SK-N-SH (cell line): ENCODE results near the gene ZNF592. TPM values are rescaled to one million over a fixed set of nuclear protein-coding genes. Genes with fewer than 3 reads are reported as not detected.

Experiments
- CTCF ChIA-PET: fragments of 300-600, 350-600 bp; formaldehyde crosslinking; extraction: SDS; loops from one replicate; lab custom pipeline; 2021; lab: Yijun Ruan, JAX
- POLR2A ChIA-PET: fragments of 350-600 bp; sonication (Branson Sonifier 250); formaldehyde crosslinking; extraction: SDS; loops from one replicate; lab custom pipeline; 2020; ENCODE audit warnings: antibody characterized with exemption, inconsistent platforms; lab: Yijun Ruan, JAX
- DNase-seq: peaks from one replicate; pipeline ENCODE4 v3.0.0; 2012
- H2AFZ ChIP-seq: fragments of 200-600 bp; sonication (generic); 2 replicates; pipeline ENCODE4 v1.8.1; 2016; ENCODE audit warnings: antibody characterized with exemption, mild to moderate bottlenecking, low read depth
- H3F3A ChIP-seq: fragments of 200-600 bp; sonication (generic); replicated peaks from 2 replicates; pipeline ENCODE3; 2016; ENCODE audit warnings: antibody characterized with exemption, mild to moderate bottlenecking; ENCODE audit not compliant: insufficient read depth
- H3K27ac ChIP-seq, 2 experiments: fragments of 200-500 bp in 1 of 2; fragments of 200-600 bp in 1 of 2; sonication (Bioruptor generic) in 1 of 2; sonication (generic), shearing (Covaris generic) in 1 of 2; 2 replicates each; pipeline versions ENCODE4 v1.5.1 to v1.6.1; 2014 to 2016; ENCODE audit warnings: low read depth in 2 of 2, inconsistent platforms in 1 of 2, low read length in 1 of 2, mild to moderate bottlenecking in 1 of 2, mixed read lengths in 1 of 2
- H3K27me3 ChIP-seq: fragments of 200-600 bp; sonication (generic), shearing (Covaris generic); 2 replicates; pipeline ENCODE4 v1.6.1; 2016; ENCODE audit warnings: mixed run types; ENCODE audit not compliant: insufficient read depth
- H3K36me3 ChIP-seq, 2 experiments: fragments of 200-500 bp in 1 of 2; fragments of 200-600 bp in 1 of 2; sonication (Bioruptor generic) in 1 of 2; sonication (generic) in 1 of 2; replicated peaks in 1 of 2; 2 replicates each; pipeline versions ENCODE3 to v1.5.1; 2014 to 2016; ENCODE audit warnings: low read length in 1 of 2, mild to moderate bottlenecking in 1 of 2; ENCODE audit not compliant: insufficient read depth in 2 of 2, control insufficient read depth in 1 of 2
- H3K4me1 ChIP-seq, 2 experiments: fragments of 200-500 bp in 1 of 2; fragments of 200-600 bp in 1 of 2; sonication (Bioruptor generic) in 1 of 2; sonication (generic), shearing (Covaris generic) in 1 of 2; 2 replicates each; pipeline versions ENCODE4 v1.5.1 to v1.6.1; 2014 to 2016; ENCODE audit warnings: low read depth in 1 of 2, low read length in 1 of 2, mixed run types in 1 of 2; ENCODE audit not compliant: insufficient read depth in 2 of 2, control insufficient read depth in 1 of 2
- H3K4me2 ChIP-seq: fragments of 200-600 bp; sonication (generic), shearing (Covaris generic); 2 replicates; pipeline ENCODE4 v1.6.1; 2017; ENCODE audit warnings: mixed run types
- H3K4me3 ChIP-seq, 2 experiments: fragments of 200-500 bp in 1 of 2; fragments of 200-600 bp in 1 of 2; sonication (Bioruptor generic) in 1 of 2; sonication (generic), shearing (Covaris generic) in 1 of 2; 2 replicates each; pipeline versions ENCODE4 v1.5.1 to v1.8.1; 2014 to 2016; ENCODE audit warnings: low read depth in 2 of 2, inconsistent platforms in 1 of 2, low read length in 1 of 2, mild to moderate bottlenecking in 1 of 2, mixed read lengths in 1 of 2, moderate library complexity in 1 of 2
- H3K79me2 ChIP-seq: fragments of 200-600 bp; sonication (generic); 2 replicates; pipeline ENCODE4 v1.8.1; 2017; ENCODE audit warnings: mild to moderate bottlenecking; ENCODE audit not compliant: insufficient read depth
- H3K9ac ChIP-seq: fragments of 200-600 bp; sonication (generic); 2 replicates; pipeline ENCODE4 v1.6.1; 2017; ENCODE audit warnings: mixed run types
- H3K9me2 ChIP-seq: fragments of 200-600 bp; sonication (generic); 2 replicates; pipeline ENCODE4 v1.6.1; 2017; ENCODE audit warnings: mixed run types
- H3K9me3 ChIP-seq: fragments of 200-600 bp; sonication (generic); 2 replicates; pipeline ENCODE4 v1.6.1; 2017; ENCODE audit warnings: mixed run types, mild to moderate bottlenecking, moderate library complexity
- H4K20me1 ChIP-seq: fragments of 200-600 bp; sonication (generic); 2 replicates; pipeline ENCODE4 v1.6.1; 2017; ENCODE audit warnings: mild to moderate bottlenecking, mixed run types; ENCODE audit not compliant: insufficient read depth
- CTCF ChIP-seq: fragments of 200-600 bp; sonication (generic); IDR thresholded peaks from 2 replicates; pipeline ENCODE4 v1.6.1; 2017; ENCODE audit warnings: antibody characterized with exemption, mild to moderate bottlenecking, moderate library complexity
- ELF1 ChIP-seq: IDR thresholded peaks from 2 replicates; pipeline ENCODE4 v1.4.0; 2012
- EP300 ChIP-seq, 2 experiments: IDR thresholded peaks; 2 replicates each; pipeline versions ENCODE4 v1.4.0 to v1.6.1; 2012; ENCODE audit warnings: borderline replicate concordance in 1 of 2, low read depth in 1 of 2, low read length in 1 of 2
- FOSL2 ChIP-seq: IDR thresholded peaks from 2 replicates; pipeline ENCODE4 v1.4.0; 2012; ENCODE audit warnings: low read depth, mild to moderate bottlenecking, moderate library complexity, borderline replicate concordance
- GATA2 ChIP-seq: sonication (generic); formaldehyde crosslinking; IDR thresholded peaks from 2 replicates; pipeline ENCODE4 v1.5.0; 2020; ENCODE audit warnings: mild to moderate bottlenecking, missing genetic modification reagents
- IRF3 ChIP-seq: fragments of 150-350 bp; IDR thresholded peaks from 2 replicates; pipeline ENCODE4 v1.6.1; 2016; ENCODE audit warnings: mild to moderate bottlenecking, low read depth, low read length
- JUND ChIP-seq: IDR thresholded peaks from 2 replicates; pipeline ENCODE4 v1.4.0; 2012
- MEF2A ChIP-seq: IDR thresholded peaks from 2 replicates; pipeline ENCODE4 v1.4.0; 2012; ENCODE audit warnings: low read depth, borderline replicate concordance
- MXI1 ChIP-seq: IDR thresholded peaks from 2 replicates; pipeline ENCODE4 v1.6.1; 2012; ENCODE audit warnings: mild to moderate bottlenecking, low read depth, low read length, improper control_type of control experiment
- NFIC ChIP-seq: IDR thresholded peaks from 2 replicates; pipeline ENCODE4 v1.4.0; 2012; ENCODE audit warnings: borderline replicate concordance
- NRF1 ChIP-seq: IDR thresholded peaks from 2 replicates; pipeline ENCODE4 v1.6.1; 2012; ENCODE audit warnings: low read depth, mild to moderate bottlenecking, low read length
- RAD21 ChIP-seq: IDR thresholded peaks from 2 replicates; pipeline ENCODE4 v1.6.1; 2012; ENCODE audit warnings: mild to moderate bottlenecking, low read length
- SIN3A ChIP-seq: IDR thresholded peaks from 2 replicates; pipeline ENCODE4 v1.6.1; 2012; ENCODE audit warnings: low read depth, mild to moderate bottlenecking, low read length, moderate library complexity, borderline replicate concordance
- SMC3 ChIP-seq: IDR thresholded peaks from 2 replicates; pipeline ENCODE4 v1.6.1; 2012; ENCODE audit warnings: low read depth, low read length, improper control_type of control experiment
- TEAD4 ChIP-seq: IDR thresholded peaks from 2 replicates; pipeline ENCODE4 v1.4.0; 2012; ENCODE audit warnings: mild to moderate bottlenecking, borderline replicate concordance; ENCODE audit not compliant: insufficient read depth
- YY1 ChIP-seq: IDR thresholded peaks from 2 replicates; pipeline ENCODE4 v1.4.0; 2012; ENCODE audit warnings: low read depth, mild to moderate bottlenecking
- ZBTB33 ChIP-seq: IDR thresholded peaks from 2 replicates; pipeline ENCODE4 v1.4.0; 2012; ENCODE audit warnings: low read depth, borderline replicate concordance
- WGBS: methylation state at CpG from one replicate; pipeline ENCODE4 v1.1.6; 2017; ENCODE audit warnings: low lambda C conversion rate; 5-methylcytosine and 5-hydroxymethylcytosine counted together
- polyA plus RNA-seq, 3 experiments: library from polyadenylated mRNA; depleted of rRNA; stranded (reverse); fragments of >200 nt; gene quantifications; 2 replicates each; pipeline ENCODE4 v1.2.3, GENCODE V29; 2012

ZNF592 gene
- polyA plus RNA-seq, 1 of the 3 experiments (the other 2 are of a cell fraction): 8.0 TPM

GRCh38 chr15:84773716-84774115, 25.3 kb downstream of the ZNF592 start:
- Histone ChIP-seq H3F3A (peaks cover 7% of the 10 kb centered on the region), H3K9ac (no peak overlapping the region), H3K9me2 (no peaks in the 10 kb centered on the region), H2AFZ (no peak overlapping the region), H3K4me2 (no peak overlapping the region), H3K36me3 (peaks cover 7 to 36% of the 10 kb centered on the region in 2 experiments), H4K20me1 (peaks cover 6% of the 10 kb centered on the region; the same call in 1 of the 2 replicates), H3K4me1 (peaks cover 0 to 3% of the 10 kb centered on the region in 2 experiments; a peak in 1 of 4 replicates), H3K27ac (no peak overlapping the region), H3K79me2 (peaks cover 99% of the 10 kb centered on the region), H3K4me3 (no peak overlapping the region), H3K9me3 (no peaks in the 10 kb centered on the region), H3K27me3 (no peaks in the 10 kb centered on the region)
- ChIA-PET CTCF (interaction anchor here (0.8 to 0.9 kb wide), 2 partner anchors 13 to 21 kb away, joined by 3 read pairs; no protein-coding TSS in a partner anchor), POLR2A (no interaction called here)
- DNase-seq: no peak
- WGBS: 92% methylated on average over 3 of the region's 3 CpGs
- no peak for TF ChIP-seq NFIC
- no peak for TF ChIP-seq GATA2
- no peak for TF ChIP-seq RAD21
- TF ChIP-seq MXI1: no peak
- TF ChIP-seq EP300 (IDR thresholded peaks at IDR 0.05; ENCODE audit: borderline replicate concordance in 1 of 2, low read depth in 1 of 2, low read length in 1 of 2): no peak
- no peak for TF ChIP-seq FOSL2

GRCh38 chr15:84775867-84776449, 27.6 kb downstream of the ZNF592 start:
- Histone ChIP-seq H3F3A (peaks cover 19% of the 10 kb centered on the region), H3K27me3 (no peaks in the 10 kb centered on the region), H3K4me3 (no peak overlapping the region), H3K27ac (no peak overlapping the region; a peak in 1 of 4 replicates), H3K9me2 (no peaks in the 10 kb centered on the region), H3K9ac (no peak overlapping the region), H3K79me2 (peaks cover 93% of the 10 kb centered on the region), H3K4me1 (peaks cover 0 to 3% of the 10 kb centered on the region in 2 experiments; a peak in 1 of 4 replicates), H4K20me1 (peaks cover 3% of the 10 kb centered on the region; the same call in 1 of the 2 replicates), H3K9me3 (no peaks in the 10 kb centered on the region), H3K4me2 (no peak overlapping the region), H2AFZ (no peak overlapping the region), H3K36me3 (peaks cover 7 to 31% of the 10 kb centered on the region in 2 experiments)
- no peak for DNase-seq
- ChIA-PET POLR2A (no interaction called here), CTCF (interaction anchor here (0.8 to 1.5 kb wide), 3 partner anchors 12 to 15 kb away, joined by 3 to 4 read pairs (median 3); no protein-coding TSS in a partner anchor)
- WGBS: 100% methylated on average over 1 of the region's 1 CpG
- TF ChIP-seq RAD21: no peak
- no peak for TF ChIP-seq JUND
- TF ChIP-seq MEF2A: no peak
- no peak for TF ChIP-seq EP300 (IDR thresholded peaks at IDR 0.05; ENCODE audit: borderline replicate concordance in 1 of 2, low read depth in 1 of 2, low read length in 1 of 2)
- no peak for TF ChIP-seq SIN3A
- TF ChIP-seq SMC3: no peak

GRCh38 chr15:84778194-84778593, 29.8 kb downstream of the ZNF592 start:
- H3K4me1 ChIP-seq: peaks cover 0 to 3% of the 10 kb centered on the region in 2 experiments; a peak in 1 of 4 replicates
- no peak overlapping the region for H2AFZ ChIP-seq
- DNase-seq: no peak
- H4K20me1 ChIP-seq: peaks cover 3% of the 10 kb centered on the region; the same call in 1 of the 2 replicates
- H3K36me3 ChIP-seq: peaks cover 24 to 38% of the 10 kb centered on the region in 2 experiments
- H3F3A ChIP-seq: peaks cover 13% of the 10 kb centered on the region
- 94% methylated on average over 13 of the region's 13 CpGs for WGBS
- POLR2A ChIA-PET: no interaction called here
- CTCF ChIA-PET: no interaction called here
- H3K9me3 ChIP-seq: no peaks in the 10 kb centered on the region
- H3K79me2 ChIP-seq: peaks cover 89% of the 10 kb centered on the region
- H3K27me3 ChIP-seq: no peaks in the 10 kb centered on the region
- no peak overlapping the region for H3K4me2 ChIP-seq
- H3K9me2 ChIP-seq: no peaks in the 10 kb centered on the region
- no peak overlapping the region for H3K4me3 ChIP-seq
- no peak overlapping the region for H3K27ac ChIP-seq
- no peak overlapping the region for H3K9ac ChIP-seq
- no peak for TF ChIP-seq YY1
- TF ChIP-seq IRF3: no peak
- no peak for TF ChIP-seq CTCF
- no peak for TF ChIP-seq ZBTB33
- TF ChIP-seq NRF1: no peak
- TF ChIP-seq TEAD4: no peak
- no peak for TF ChIP-seq ELF1
